ENCODE data around the gene ARL13A.

DNA sequence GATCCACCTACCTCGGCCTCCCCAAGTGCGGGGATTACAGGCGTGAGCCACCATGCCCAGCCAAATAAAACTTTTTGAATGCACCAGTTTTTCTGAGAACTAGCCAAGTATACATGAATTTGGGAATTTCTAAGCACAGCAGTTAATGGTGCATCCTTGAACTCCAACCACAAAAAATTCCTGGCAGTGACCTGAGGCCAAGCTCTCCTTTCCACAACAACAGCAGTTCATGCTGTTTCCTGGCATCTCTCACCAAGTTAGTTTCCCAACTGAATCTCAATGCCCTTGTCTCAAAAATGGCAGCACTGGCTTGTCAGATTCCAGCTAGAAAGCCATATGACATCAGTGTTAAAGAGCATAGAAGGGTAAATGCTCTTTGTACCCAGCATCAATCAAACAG, 24.9 kb upstream of the ARL13A start:
- no peak for TF ChIP-seq CBX8 (IDR thresholded peaks at IDR 0.05; ENCODE audit: borderline replicate concordance, low read depth, low read length)
- TF ChIP-seq POLR2A (IDR thresholded peaks at IDR 0.05; ENCODE audit: control extremely low read depth in 1 of 2, low read depth in 2 of 2, low read length in 2 of 2) = no peak
- TF ChIP-seq JUN (IDR thresholded peaks at IDR 0.05; ENCODE audit: low read depth, low read length) = no peak
- no peak for TF ChIP-seq EZH2 (IDR thresholded peaks at IDR 0.05; ENCODE audit: low read depth, low read length, severe bottlenecking)
- TF ChIP-seq, protein P1, sequence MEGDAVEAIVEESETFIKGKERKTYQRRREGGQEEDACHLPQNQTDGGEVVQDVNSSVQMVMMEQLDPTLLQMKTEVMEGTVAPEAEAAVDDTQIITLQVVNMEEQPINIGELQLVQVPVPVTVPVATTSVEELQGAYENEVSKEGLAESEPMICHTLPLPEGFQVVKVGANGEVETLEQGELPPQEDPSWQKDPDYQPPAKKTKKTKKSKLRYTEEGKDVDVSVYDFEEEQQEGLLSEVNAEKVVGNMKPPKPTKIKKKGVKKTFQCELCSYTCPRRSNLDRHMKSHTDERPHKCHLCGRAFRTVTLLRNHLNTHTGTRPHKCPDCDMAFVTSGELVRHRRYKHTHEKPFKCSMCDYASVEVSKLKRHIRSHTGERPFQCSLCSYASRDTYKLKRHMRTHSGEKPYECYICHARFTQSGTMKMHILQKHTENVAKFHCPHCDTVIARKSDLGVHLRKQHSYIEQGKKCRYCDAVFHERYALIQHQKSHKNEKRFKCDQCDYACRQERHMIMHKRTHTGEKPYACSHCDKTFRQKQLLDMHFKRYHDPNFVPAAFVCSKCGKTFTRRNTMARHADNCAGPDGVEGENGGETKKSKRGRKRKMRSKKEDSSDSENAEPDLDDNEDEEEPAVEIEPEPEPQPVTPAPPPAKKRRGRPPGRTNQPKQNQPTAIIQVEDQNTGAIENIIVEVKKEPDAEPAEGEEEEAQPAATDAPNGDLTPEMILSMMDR (IDR thresholded peaks at IDR 0.05; ENCODE audit: control extremely low read depth in 1 of 3, insufficient read depth in 1 of 3, low read depth in 1 of 3, low read length in 3 of 3) = no peak
- no peak for TF ChIP-seq MAFK (IDR thresholded peaks at IDR 0.05; ENCODE audit: low read depth, low read length)

All from H1 (cell line).